BLaER1 (cell line): ENCODE measurements around the gene NTSR1.

Experiments used
- H3K27ac ChIP-seq: shearing (Covaris generic); formaldehyde crosslinking; 2 replicates; pipeline ENCODE4 v1.8.1; 2022
- H3K27me3 ChIP-seq: shearing (Covaris generic); formaldehyde crosslinking; 2 replicates; pipeline ENCODE4 v1.8.1; 2022
- H3K36me3 ChIP-seq: shearing (Covaris generic); formaldehyde crosslinking; 2 replicates; pipeline ENCODE4 v1.8.1; 2022
- H3K4me1 ChIP-seq: shearing (Covaris generic); formaldehyde crosslinking; 2 replicates; pipeline ENCODE4 v1.8.1; 2022
- H3K4me2 ChIP-seq: shearing (Covaris generic); formaldehyde crosslinking; 2 replicates; pipeline ENCODE4 v1.8.1; 2022
- H3K4me3 ChIP-seq: shearing (Covaris generic); formaldehyde crosslinking; 2 replicates; pipeline ENCODE4 v1.8.1; 2022
- H3K9ac ChIP-seq: shearing (Covaris generic); formaldehyde crosslinking; 2 replicates; pipeline ENCODE4 v1.8.1; 2022
- H3K9me3 ChIP-seq: shearing (Covaris generic); formaldehyde crosslinking; 2 replicates; pipeline ENCODE4 v1.8.1; 2022
- H4K20me1 ChIP-seq: shearing (Covaris generic); formaldehyde crosslinking; 2 replicates; pipeline ENCODE4 v1.8.1; 2022
- Cebpa-rat ChIP-seq: shearing (Covaris generic); IDR thresholded peaks from 2 replicates; pipeline ENCODE4 v1.8.1; 2022

The NTSR1 gene

GRCh38 chr20:62787321-62787720, 78.7 kb downstream of the NTSR1 start:
- Histone ChIP-seq H3K9me3 (no peaks in the 10 kb centered on the region), H3K4me1 (peaks cover 96% of the 10 kb centered on the region), H3K27me3 (no peaks in the 10 kb centered on the region), H3K36me3 (no peaks in the 10 kb centered on the region), H4K20me1 (no peaks in the 10 kb centered on the region), H3K4me2 (peak overlapping the region; percentile 90), H3K4me3 (no peak overlapping the region), H3K9ac (no peak overlapping the region), H3K27ac (no peak overlapping the region)
- TF ChIP-seq Cebpa-rat: no peak

- no peaks in the 10 kb centered on the region for H3K9me3 ChIP-seq
- H3K27me3 ChIP-seq: no peaks in the 10 kb centered on the region
- peak overlapping the region; percentile 90 for H3K4me2 ChIP-seq
- no peak for TF ChIP-seq Cebpa-rat
- no peak overlapping the region for H3K9ac ChIP-seq
- H4K20me1 ChIP-seq: no peaks in the 10 kb centered on the region
- H3K36me3 ChIP-seq: no peaks in the 10 kb centered on the region
- H3K4me3 ChIP-seq: no peak overlapping the region
- H3K4me1 ChIP-seq: peaks cover 96% of the 10 kb centered on the region
- no peak overlapping the region for H3K27ac ChIP-seq
Observed at GRCh38 chr20:62787866-62788265, 79.2 kb downstream of the NTSR1 start.

- Histone ChIP-seq H3K9me3 (no peaks in the 10 kb centered on the region), H3K27ac (no peak overlapping the region; the same call in 1 of the 2 replicates), H4K20me1 (no peaks in the 10 kb centered on the region), H3K9ac (no peak overlapping the region), H3K4me3 (no peak overlapping the region), H3K36me3 (no peaks in the 10 kb centered on the region), H3K4me2 (peak overlapping the region; percentile 90), H3K27me3 (no peaks in the 10 kb centered on the region), H3K4me1 (peaks cover 96% of the 10 kb centered on the region)
- no peak for TF ChIP-seq Cebpa-rat
Observed at GRCh38 chr20:62788607-62789006, 80.0 kb downstream of the NTSR1 start.

GRCh38 chr20:62790075-62790474, 81.4 kb downstream of the NTSR1 start:
- Histone ChIP-seq H3K4me3 (no peak overlapping the region), H3K4me1 (peaks cover 93% of the 10 kb centered on the region), H3K36me3 (no peaks in the 10 kb centered on the region), H3K9me3 (no peaks in the 10 kb centered on the region), H3K9ac (no peak overlapping the region), H3K4me2 (peak overlapping the region; percentile 90), H3K27me3 (no peaks in the 10 kb centered on the region), H4K20me1 (no peaks in the 10 kb centered on the region), H3K27ac (no peak overlapping the region)
- no peak for TF ChIP-seq Cebpa-rat

GRCh38 chr20:62791301-62792181, 82.9 kb downstream of the NTSR1 start:
- H3K9ac ChIP-seq: no peak overlapping the region
- no peaks in the 10 kb centered on the region for H3K27me3 ChIP-seq
- H3K36me3 ChIP-seq: no peaks in the 10 kb centered on the region
- H4K20me1 ChIP-seq: no peaks in the 10 kb centered on the region
- no peaks in the 10 kb centered on the region for H3K9me3 ChIP-seq
- no peak for TF ChIP-seq Cebpa-rat
- no peak overlapping the region for H3K27ac ChIP-seq
- peaks cover 89% of the 10 kb centered on the region for H3K4me1 ChIP-seq
- H3K4me3 ChIP-seq: no peak overlapping the region
- peak overlapping the region; percentile 46 for H3K4me2 ChIP-seq

GRCh38 chr20:62792182-62792939, 83.7 kb downstream of the NTSR1 start:
- Histone ChIP-seq H3K27ac (no peak overlapping the region), H3K36me3 (peaks cover under 1% of the 10 kb centered on the region; the same call in 1 of the 2 replicates)
- no peak for TF ChIP-seq Cebpa-rat

GRCh38 chr20:62792940-62793756, 84.5 kb downstream of the NTSR1 start:
- H3K4me3 ChIP-seq: no peak overlapping the region
- H4K20me1 ChIP-seq: peaks cover 12% of the 10 kb centered on the region
- H3K4me1 ChIP-seq: peaks cover 86% of the 10 kb centered on the region
- TF ChIP-seq Cebpa-rat: no peak
- H3K9ac ChIP-seq: no peak overlapping the region; the same call in 1 of the 2 replicates
- H3K9me3 ChIP-seq: no peaks in the 10 kb centered on the region
- H3K27me3 ChIP-seq: no peaks in the 10 kb centered on the region
- peak overlapping the region; percentile 62 for H3K4me2 ChIP-seq
- peaks cover 9% of the 10 kb centered on the region for H3K36me3 ChIP-seq
- peak overlapping the region; percentile 55 for H3K27ac ChIP-seq

More at GRCh38 chr20:62792182-62792939, 83.7 kb downstream of the NTSR1 start:
- H3K27me3 ChIP-seq: no peaks in the 10 kb centered on the region
- peaks cover 4% of the 10 kb centered on the region for H4K20me1 ChIP-seq
- no peak overlapping the region; the same call in 1 of the 2 replicates for H3K9ac ChIP-seq
- H3K4me1 ChIP-seq: peaks cover 86% of the 10 kb centered on the region
- H3K4me3 ChIP-seq: no peak overlapping the region
- H3K4me2 ChIP-seq: peak overlapping the region; percentile 62
- H3K9me3 ChIP-seq: no peaks in the 10 kb centered on the region

- peaks cover 86% of the 10 kb centered on the region for H3K4me1 ChIP-seq
- H3K27ac ChIP-seq: peak overlapping the region; percentile 55
- no peak overlapping the region for H3K4me3 ChIP-seq
- peaks cover 17% of the 10 kb centered on the region for H4K20me1 ChIP-seq
- H3K9me3 ChIP-seq: no peaks in the 10 kb centered on the region
- no peak overlapping the region for H3K9ac ChIP-seq
- peak overlapping the region; percentile 62 for H3K4me2 ChIP-seq
- H3K36me3 ChIP-seq: peaks cover 14% of the 10 kb centered on the region
- H3K27me3 ChIP-seq: no peaks in the 10 kb centered on the region
- TF ChIP-seq Cebpa-rat: no peak
Observed at GRCh38 chr20:62793757-62794006, 85.0 kb downstream of the NTSR1 start.

- H3K27ac ChIP-seq: peak overlapping the region; percentile 90
- no peak for TF ChIP-seq Cebpa-rat
- no peaks in the 10 kb centered on the region for H3K27me3 ChIP-seq
- peak overlapping the region; percentile 99 for H3K4me2 ChIP-seq
- peak overlapping the region; percentile 87 for H3K9ac ChIP-seq
- H3K36me3 ChIP-seq: peaks cover 19% of the 10 kb centered on the region
- peaks cover 22% of the 10 kb centered on the region for H4K20me1 ChIP-seq
- peaks cover 86% of the 10 kb centered on the region for H3K4me1 ChIP-seq
- peak overlapping the region; percentile 73 for H3K4me3 ChIP-seq
- no peaks in the 10 kb centered on the region for H3K9me3 ChIP-seq
Observed at GRCh38 chr20:62794007-62794724, 85.5 kb downstream of the NTSR1 start.
